ENCODE data around the gene MSH5.
"Not testable (repeated sequence)": the region's sequence is repeated elsewhere in the genome, so short reads cannot be mapped to it uniquely, and the experiment has no call there.

Gene MSH5

DNA sequence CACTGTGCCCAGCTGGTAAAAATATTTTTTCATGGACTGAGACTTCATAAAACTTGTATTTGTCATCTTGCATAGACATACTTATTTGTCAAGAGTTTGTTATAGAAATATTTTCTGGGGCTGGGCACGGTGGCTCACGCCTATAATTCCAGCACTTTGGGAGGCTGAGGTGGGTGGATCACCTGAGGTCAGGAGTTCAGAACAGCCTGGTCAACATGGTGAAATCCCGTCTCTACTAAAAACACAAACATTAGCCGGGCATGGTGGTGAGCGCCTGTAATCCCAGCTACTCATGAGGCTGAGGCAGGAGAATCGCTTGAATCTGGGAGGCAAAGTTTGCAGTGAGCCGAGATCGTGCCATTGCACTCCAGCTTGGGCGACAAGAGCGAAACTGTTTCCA is 68.8 kb downstream of the MSH5 start:
- not testable (repeated sequence) for DNase-seq

DNA sequence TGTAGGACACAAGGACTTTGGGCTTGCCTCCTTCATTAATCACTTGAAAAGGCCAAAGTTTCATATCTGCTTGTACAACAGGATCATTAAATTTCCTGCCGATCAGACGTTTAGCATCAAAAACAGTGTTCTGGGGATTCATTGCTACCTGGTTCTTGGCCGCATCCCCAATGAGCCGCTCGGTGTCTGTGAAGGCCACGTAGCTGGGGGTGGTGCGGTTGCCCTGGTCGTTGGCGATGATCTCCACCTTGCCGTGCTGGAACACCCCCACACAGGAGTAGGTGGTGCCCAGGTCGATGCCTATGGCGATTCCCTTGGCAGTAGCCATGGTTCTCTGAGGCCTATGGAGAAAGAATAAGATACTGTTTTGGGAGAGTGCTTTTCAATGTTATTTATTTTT is 71.8 kb downstream of the MSH5 start:
- no peak for DNase-seq
